ENCODE data around the gene HSPG2.
A peak's percentile ranks its signal among the peaks of the same experiment; 100 is the strongest.

Gene HSPG2

GRCh38 chr1:21936366-21937031, 611 bp downstream of the HSPG2 start:
- H3K36me3 Mint-ChIP-seq (ENCODE audit: insufficient read depth), result peaks cover 4% of the 10 kb centered on the region
- DNase-seq (ENCODE audit: low spot score in 2 of 2) (no peak), ATAC-seq (replicated peaks; ENCODE audit: extremely low read depth, poor library complexity, severe bottlenecking) (no peak)
- H3K27ac Mint-ChIP-seq (ENCODE audit: low read depth), result no peak overlapping the region
- peaks cover 33% of the 10 kb centered on the region for H3K27me3 Mint-ChIP-seq
- H3K4me1 Mint-ChIP-seq, result peaks cover 12% of the 10 kb centered on the region
- peak overlapping the region; percentile 44 for H3K4me3 Mint-ChIP-seq
- H3K9me3 Mint-ChIP-seq, result no peaks in the 10 kb centered on the region

- Mint-ChIP-seq H3K27me3 (peaks cover 31% of the 10 kb centered on the region), H3K36me3 (ENCODE audit: insufficient read depth) (peaks cover 4% of the 10 kb centered on the region), H3K27ac (ENCODE audit: low read depth) (no peak overlapping the region), H3K4me1 (peaks cover 12% of the 10 kb centered on the region), H3K4me3 (peak overlapping the region; percentile 40), H3K9me3 (no peaks in the 10 kb centered on the region)
- no peak for ATAC-seq (replicated peaks; ENCODE audit: extremely low read depth, poor library complexity, severe bottlenecking)
- no peak for DNase-seq (ENCODE audit: low spot score in 2 of 2)
Observed at GRCh38 chr1:21935891-21936365, 1.2 kb downstream of the HSPG2 start.

GRCh38 chr1:21935393-21935804, 1.7 kb downstream of the HSPG2 start:
- Mint-ChIP-seq H3K4me3 (peak overlapping the region; percentile 40), H3K4me1 (peaks cover 12% of the 10 kb centered on the region), H3K27me3 (peaks cover 31% of the 10 kb centered on the region), H3K9me3 (no peaks in the 10 kb centered on the region), H3K27ac (ENCODE audit: low read depth) (no peak overlapping the region), H3K36me3 (ENCODE audit: insufficient read depth) (peaks cover 4% of the 10 kb centered on the region)
- no peak for ATAC-seq (replicated peaks; ENCODE audit: extremely low read depth, poor library complexity, severe bottlenecking)
- no peak for DNase-seq (ENCODE audit: low spot score in 2 of 2)

GRCh38 chr1:21933397-21934248, 3.5 kb downstream of the HSPG2 start:
- H3K27me3 Mint-ChIP-seq, result peaks cover 34% of the 10 kb centered on the region

GRCh38 chr1:21932127-21932526, 5.0 kb downstream of the HSPG2 start:
- H3K9me3 Mint-ChIP-seq, result no peaks in the 10 kb centered on the region
- ATAC-seq (replicated peaks; ENCODE audit: extremely low read depth, poor library complexity, severe bottlenecking) (no peak), DNase-seq (ENCODE audit: low spot score in 2 of 2) (no peak)
- H3K36me3 Mint-ChIP-seq (ENCODE audit: insufficient read depth), result no peaks in the 10 kb centered on the region
- H3K27ac Mint-ChIP-seq (ENCODE audit: low read depth), result no peak overlapping the region
- peaks cover 20% of the 10 kb centered on the region for H3K27me3 Mint-ChIP-seq
- no peaks in the 10 kb centered on the region for H3K4me1 Mint-ChIP-seq
- H3K4me3 Mint-ChIP-seq, result no peak overlapping the region

More at GRCh38 chr1:21933397-21934248, 3.5 kb downstream of the HSPG2 start:
- no peak for ATAC-seq (replicated peaks; ENCODE audit: extremely low read depth, poor library complexity, severe bottlenecking)
- Mint-ChIP-seq H3K27ac (ENCODE audit: low read depth) (no peak overlapping the region), H3K36me3 (ENCODE audit: insufficient read depth) (peaks cover 4% of the 10 kb centered on the region), H3K4me3 (no peak overlapping the region), H3K4me1 (peaks cover 12% of the 10 kb centered on the region), H3K9me3 (no peaks in the 10 kb centered on the region)
- DNase-seq (ENCODE audit: low spot score in 2 of 2), result no peak

- Mint-ChIP-seq H3K4me3 (no peak overlapping the region), H3K27ac (ENCODE audit: low read depth) (no peak overlapping the region), H3K36me3 (ENCODE audit: insufficient read depth) (no peaks in the 10 kb centered on the region), H3K27me3 (peaks cover 20% of the 10 kb centered on the region), H3K4me1 (no peaks in the 10 kb centered on the region), H3K9me3 (no peaks in the 10 kb centered on the region)
- no peak for DNase-seq (ENCODE audit: low spot score in 2 of 2)
- no peak for ATAC-seq (replicated peaks; ENCODE audit: extremely low read depth, poor library complexity, severe bottlenecking)
Observed at GRCh38 chr1:21931171-21932093, 5.7 kb downstream of the HSPG2 start.

- no peaks in the 10 kb centered on the region for H3K9me3 Mint-ChIP-seq
- ATAC-seq (replicated peaks; ENCODE audit: extremely low read depth, poor library complexity, severe bottlenecking), result no peak
- H3K36me3 Mint-ChIP-seq (ENCODE audit: insufficient read depth), result no peaks in the 10 kb centered on the region
- no peak overlapping the region for H3K27ac Mint-ChIP-seq (ENCODE audit: low read depth)
- no peaks in the 10 kb centered on the region for H3K4me1 Mint-ChIP-seq
- DNase-seq (ENCODE audit: low spot score in 2 of 2), result no peak
- H3K4me3 Mint-ChIP-seq, result no peak overlapping the region
- H3K27me3 Mint-ChIP-seq, result peaks cover 15% of the 10 kb centered on the region
Observed at GRCh38 chr1:21930629-21931170, 6.4 kb downstream of the HSPG2 start.

- ATAC-seq (replicated peaks; ENCODE audit: extremely low read depth, poor library complexity, severe bottlenecking) (no peak), DNase-seq (ENCODE audit: low spot score in 2 of 2) (no peak)
- H3K4me3 Mint-ChIP-seq, result no peak overlapping the region
- no peaks in the 10 kb centered on the region for H3K36me3 Mint-ChIP-seq (ENCODE audit: insufficient read depth)
- no peaks in the 10 kb centered on the region for H3K9me3 Mint-ChIP-seq
- no peaks in the 10 kb centered on the region for H3K4me1 Mint-ChIP-seq
- H3K27me3 Mint-ChIP-seq, result peaks cover 9% of the 10 kb centered on the region
- no peak overlapping the region for H3K27ac Mint-ChIP-seq (ENCODE audit: low read depth)
Observed at GRCh38 chr1:21930080-21930571, 7.0 kb downstream of the HSPG2 start.

- Mint-ChIP-seq H3K27me3 (peaks cover 18% of the 10 kb centered on the region), H3K36me3 (ENCODE audit: insufficient read depth) (no peaks in the 10 kb centered on the region), H3K4me3 (no peak overlapping the region), H3K9me3 (no peaks in the 10 kb centered on the region), H3K4me1 (no peaks in the 10 kb centered on the region), H3K27ac (ENCODE audit: low read depth) (no peak overlapping the region)
- DNase-seq (ENCODE audit: low spot score in 2 of 2) (no peak), ATAC-seq (replicated peaks; ENCODE audit: extremely low read depth, poor library complexity, severe bottlenecking) (no peak)
Observed at GRCh38 chr1:21927533-21928237, 9.4 kb downstream of the HSPG2 start.

GRCh38 chr1:21926814-21927532, 10.1 kb downstream of the HSPG2 start:
- Mint-ChIP-seq H3K9me3 (no peaks in the 10 kb centered on the region), H3K4me1 (no peaks in the 10 kb centered on the region), H3K36me3 (ENCODE audit: insufficient read depth) (no peaks in the 10 kb centered on the region), H3K27ac (ENCODE audit: low read depth) (no peak overlapping the region), H3K4me3 (no peak overlapping the region), H3K27me3 (peaks cover 18% of the 10 kb centered on the region)
- no peak for DNase-seq (ENCODE audit: low spot score in 2 of 2)
- ATAC-seq (replicated peaks; ENCODE audit: extremely low read depth, poor library complexity, severe bottlenecking), result no peak

GRCh38 chr1:21926065-21926464, 11.0 kb downstream of the HSPG2 start:
- H3K27me3 Mint-ChIP-seq, result peaks cover 18% of the 10 kb centered on the region
- no peaks in the 10 kb centered on the region for H3K4me1 Mint-ChIP-seq
- H3K9me3 Mint-ChIP-seq, result no peaks in the 10 kb centered on the region
- ATAC-seq (replicated peaks; ENCODE audit: extremely low read depth, poor library complexity, severe bottlenecking) (no peak), DNase-seq (ENCODE audit: low spot score in 2 of 2) (no peak)
- no peaks in the 10 kb centered on the region for H3K36me3 Mint-ChIP-seq (ENCODE audit: insufficient read depth)
- no peak overlapping the region for H3K27ac Mint-ChIP-seq (ENCODE audit: low read depth)
- H3K4me3 Mint-ChIP-seq, result no peak overlapping the region
